Muscle of leg (tissue), 11 donors: ENCODE measurements around the gene PIMREG. TPM values are rescaled to one million over a fixed set of nuclear protein-coding genes. Genes with fewer than 3 reads are reported as not detected.
A peak's percentile ranks its signal among the peaks of the same experiment; 100 is the strongest.

Experiments
- DNase-seq: peaks from one replicate; pipeline ENCODE4 v3.0.0; 2013
- H3K27ac ChIP-seq: one replicate; pipeline ENCODE4 v1.5.1; 2013; ENCODE audit warnings: mild to moderate bottlenecking, low read length, control low read depth
- H3K27me3 ChIP-seq: one replicate; pipeline ENCODE4 v1.6.1; 2013; ENCODE audit warnings: low read length; ENCODE audit not compliant: control insufficient read depth, insufficient read depth
- H3K36me3 ChIP-seq: one replicate; pipeline ENCODE4 v1.6.1; 2013; ENCODE audit warnings: low read length; ENCODE audit not compliant: control insufficient read depth, insufficient read depth
- H3K4me1 ChIP-seq: one replicate; pipeline ENCODE4 v1.6.1; 2013; ENCODE audit warnings: low read length; ENCODE audit not compliant: control insufficient read depth, insufficient read depth
- H3K4me3 ChIP-seq: one replicate; pipeline ENCODE4 v1.5.1; 2013; ENCODE audit warnings: low read length, control low read depth
- H3K9me3 ChIP-seq: replicated peaks from 2 replicates; pipeline ENCODE4 v1.6.1; 2013; ENCODE audit warnings: low read depth, low read length; ENCODE audit not compliant: control insufficient read depth
- WGBS: methylation state at CpG from one replicate; pipeline ENCODE4 v1.1.5; 2013; ENCODE audit warnings: missing lambda C conversion rate; ENCODE audit not compliant: insufficient coverage; 5-methylcytosine and 5-hydroxymethylcytosine counted together
- polyA plus RNA-seq, 8 donors: library from polyadenylated mRNA; unstranded; fragments of 120-200 nt; gene quantifications; one replicate each; pipeline versions ENCODE4 v1.2.1 to v1.2.3, GENCODE V29; 2013; ENCODE audit warnings: inconsistent platforms in 1 of 8, low replicate concordance in 1 of 8; ENCODE audit not compliant: insufficient read length in 8 of 8, insufficient read depth in 1 of 8
- total RNA-seq: library from RNA; stranded (reverse); fragments of 120-200 nt; gene quantifications from one replicate; pipeline ENCODE4 v1.2.4, GENCODE V29; 2013

PIMREG gene
- total and polyA plus RNA-seq, 9 donors: 11.3 to 22.9 (median 19.0) TPM

DNA sequence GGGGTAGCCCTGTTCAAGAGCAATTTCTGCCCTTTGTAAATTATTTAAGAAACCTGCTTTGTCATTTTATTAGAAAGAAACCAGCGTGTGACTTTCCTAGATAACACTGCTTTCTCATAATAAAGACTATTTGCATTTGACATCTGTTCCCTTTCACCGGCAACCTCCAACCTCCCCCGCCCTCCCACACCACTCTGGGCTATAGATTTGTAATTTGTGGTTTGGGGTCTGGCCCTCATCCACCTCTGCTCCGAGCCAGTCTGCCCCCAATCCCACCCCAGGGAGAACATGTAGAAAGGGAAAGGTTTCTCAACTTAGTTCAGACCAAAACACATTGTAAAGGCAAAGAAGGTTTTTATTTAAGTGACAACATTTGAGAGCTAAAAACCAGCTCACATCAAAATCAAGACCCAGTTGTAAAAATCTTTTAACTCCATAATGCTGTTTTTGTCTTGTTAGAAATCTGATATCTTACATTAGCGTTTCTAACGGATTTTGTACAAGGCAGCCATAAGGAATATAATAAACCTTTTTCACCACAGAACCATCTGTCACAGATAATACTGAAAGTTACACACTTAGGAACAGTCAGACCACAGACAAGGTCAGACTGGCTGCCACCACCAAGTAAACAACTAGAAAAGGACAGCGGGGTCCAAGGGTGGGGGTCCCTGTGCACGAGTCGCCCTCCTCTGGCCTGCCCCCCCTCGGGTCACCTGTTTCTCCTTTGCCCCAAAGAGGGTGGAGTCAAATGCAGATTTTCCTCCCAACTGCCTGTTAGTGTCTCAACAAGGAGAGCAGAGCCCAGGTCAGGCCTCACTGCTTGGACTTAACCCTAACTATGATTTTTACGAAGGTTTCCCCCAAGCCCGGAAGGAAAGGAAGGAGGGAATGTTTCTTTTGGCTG, 6.9 kb downstream of the PIMREG start:
- whole genome bisulfite sequencing: 50% methylated on average over 4 of the region's 12 CpGs
- no peak for DNase-seq
- Histone ChIP-seq H3K9me3 (no peaks in the 10 kb centered on the region), H3K27ac (no peak overlapping the region), H3K36me3 (peaks cover 24% of the 10 kb centered on the region), H3K4me3 (no peak overlapping the region), H3K4me1 (peaks cover 25% of the 10 kb centered on the region), H3K27me3 (peaks cover 6% of the 10 kb centered on the region)

DNA sequence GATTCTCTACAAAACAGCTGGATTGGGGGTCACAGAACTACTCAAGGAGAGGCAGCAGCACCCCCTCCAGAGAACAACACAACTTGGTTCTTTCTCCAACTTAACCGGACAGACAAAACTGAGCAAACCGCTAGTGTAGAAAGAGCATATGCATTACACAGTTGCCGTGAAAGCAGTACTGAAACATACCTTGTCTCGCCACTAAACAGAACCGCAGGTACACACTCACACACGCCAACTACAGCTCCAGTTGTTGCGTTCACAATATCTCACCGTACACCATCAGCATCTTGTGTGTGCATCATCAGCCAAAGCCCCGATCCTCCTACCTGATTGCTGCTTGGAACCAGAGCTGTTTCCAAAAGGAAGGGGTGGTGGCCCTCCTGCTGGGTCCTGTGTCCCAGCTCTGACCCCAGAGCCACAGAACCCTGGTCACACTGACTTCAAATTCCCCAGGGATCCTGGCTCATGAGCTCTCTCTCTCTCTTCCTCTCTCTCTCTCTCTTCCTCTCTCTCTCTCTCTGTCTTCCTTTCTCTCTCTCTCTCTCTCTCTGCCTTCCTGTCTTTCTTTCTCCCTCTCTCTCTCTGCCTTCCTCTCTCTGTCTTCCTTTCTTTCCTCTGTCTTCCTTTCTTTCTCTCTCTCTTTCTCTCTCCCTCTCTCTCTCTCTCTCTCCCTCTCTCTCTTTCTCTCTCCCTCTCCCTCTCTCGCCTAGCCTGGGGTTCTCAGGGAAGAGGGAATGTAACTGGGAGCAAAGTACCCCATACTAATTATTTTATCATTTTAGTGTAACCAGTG, 8.4 kb downstream of the PIMREG start:
- DNase-seq: no peak
- 71% methylated on average over 9 of the region's 10 CpGs for WGBS
- Histone ChIP-seq H3K9me3 (no peaks in the 10 kb centered on the region), H3K27ac (no peak overlapping the region), H3K4me3 (no peak overlapping the region), H3K36me3 (peaks cover 17% of the 10 kb centered on the region), H3K27me3 (peaks cover 6% of the 10 kb centered on the region), H3K4me1 (peaks cover 25% of the 10 kb centered on the region)

- no peaks in the 10 kb centered on the region for H3K9me3 ChIP-seq
- no peak for DNase-seq
- H3K36me3 ChIP-seq: peaks cover 17% of the 10 kb centered on the region
- 69% methylated on average over 13 of the region's 14 CpGs for WGBS
- no peak overlapping the region for H3K27ac ChIP-seq
- no peak overlapping the region for H3K4me3 ChIP-seq
- H3K27me3 ChIP-seq: peaks cover 8% of the 10 kb centered on the region
- peaks cover 25% of the 10 kb centered on the region for H3K4me1 ChIP-seq
Measured at GRCh38 chr17:6453279-6454024, 9.2 kb downstream of the PIMREG start.

DNA sequence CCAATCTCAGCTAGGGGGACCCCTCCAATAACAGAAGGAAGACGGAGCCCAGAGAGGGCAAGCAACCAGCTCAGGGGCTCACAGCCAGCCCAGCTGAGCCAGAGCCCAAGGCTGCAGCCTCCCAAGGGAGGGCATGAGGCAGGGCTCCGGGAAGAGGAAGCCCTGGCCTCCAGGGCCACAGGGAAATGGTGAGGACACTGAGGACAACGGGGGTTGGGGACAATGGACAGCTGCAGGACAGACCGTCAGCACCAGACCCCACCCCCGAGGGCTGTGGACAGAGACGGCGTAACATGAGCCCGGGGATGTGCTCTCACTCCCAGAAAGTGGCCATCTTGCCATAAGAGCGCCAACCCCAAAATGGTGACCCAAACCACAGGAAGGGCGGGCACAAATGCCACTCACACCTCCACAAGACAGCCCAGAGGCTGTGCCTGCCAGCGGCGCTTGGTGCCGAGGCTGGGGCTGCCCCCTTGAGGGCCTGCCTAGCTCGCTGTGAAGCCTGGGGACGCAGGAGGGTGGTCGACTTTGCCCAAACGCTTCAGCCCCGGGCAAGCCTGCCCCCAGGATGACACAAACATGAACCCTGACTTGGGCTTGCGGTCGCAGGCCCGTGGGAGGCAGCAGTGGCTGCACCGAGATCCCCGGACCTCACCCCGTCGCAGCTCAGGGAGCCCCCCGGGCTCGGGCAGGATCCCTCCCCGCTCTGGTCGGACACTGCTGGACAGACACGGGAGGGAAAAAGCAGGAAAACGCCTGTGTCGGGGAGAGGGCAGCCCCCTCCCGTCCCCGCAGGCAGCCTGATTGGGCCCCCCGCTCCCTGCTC, 10.5 kb downstream of the PIMREG start:
- Histone ChIP-seq H3K4me1 (peaks cover 25% of the 10 kb centered on the region), H3K36me3 (peaks cover 5% of the 10 kb centered on the region), H3K4me3 (peak overlapping the region; percentile 25), H3K27me3 (peaks cover 12% of the 10 kb centered on the region), H3K9me3 (no peaks in the 10 kb centered on the region), H3K27ac (peak overlapping the region; percentile 7)
- 10% methylated on average over 35 of the region's 35 CpGs for WGBS
- no peak for DNase-seq

DNA sequence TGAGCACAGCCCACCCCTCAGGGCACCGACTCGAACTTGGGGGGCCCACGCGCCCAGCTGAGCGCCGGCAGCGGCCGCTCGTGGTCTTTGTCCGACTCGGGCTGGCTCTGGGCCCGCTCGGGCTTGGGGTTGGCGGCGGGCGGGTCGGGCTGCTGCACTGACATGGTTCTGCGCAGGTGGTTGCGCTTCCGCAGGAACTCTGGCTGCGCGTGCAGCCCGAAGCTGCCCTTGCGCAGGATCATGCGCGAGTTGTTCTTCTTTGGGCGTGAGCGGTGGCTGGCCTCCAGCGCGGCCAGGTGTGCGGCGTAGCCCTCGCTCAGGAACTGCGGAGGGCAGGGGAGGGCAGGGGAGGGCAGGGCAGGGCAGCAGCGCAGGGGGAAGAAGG, 11.1 kb downstream of the PIMREG start:
- Histone ChIP-seq H3K4me1 (peaks cover 19% of the 10 kb centered on the region), H3K27ac (no peak overlapping the region), H3K4me3 (peak overlapping the region; percentile 25), H3K27me3 (peaks cover 12% of the 10 kb centered on the region), H3K9me3 (no peaks in the 10 kb centered on the region), H3K36me3 (no peaks in the 10 kb centered on the region)
- WGBS: 0% methylated on average over 26 of the region's 35 CpGs
- peak; percentile 61 for DNase-seq

- no peak overlapping the region for H3K27ac ChIP-seq
- H3K4me1 ChIP-seq: peaks cover 13% of the 10 kb centered on the region
- no peaks in the 10 kb centered on the region for H3K36me3 ChIP-seq
- no peak for DNase-seq
- peaks cover 12% of the 10 kb centered on the region for H3K27me3 ChIP-seq
- H3K9me3 ChIP-seq: no peaks in the 10 kb centered on the region
- H3K4me3 ChIP-seq: no peak overlapping the region
- 79% methylated on average over 9 of the region's 9 CpGs for WGBS
Measured at GRCh38 chr17:6456321-6456720, 12.1 kb downstream of the PIMREG start.

DNA sequence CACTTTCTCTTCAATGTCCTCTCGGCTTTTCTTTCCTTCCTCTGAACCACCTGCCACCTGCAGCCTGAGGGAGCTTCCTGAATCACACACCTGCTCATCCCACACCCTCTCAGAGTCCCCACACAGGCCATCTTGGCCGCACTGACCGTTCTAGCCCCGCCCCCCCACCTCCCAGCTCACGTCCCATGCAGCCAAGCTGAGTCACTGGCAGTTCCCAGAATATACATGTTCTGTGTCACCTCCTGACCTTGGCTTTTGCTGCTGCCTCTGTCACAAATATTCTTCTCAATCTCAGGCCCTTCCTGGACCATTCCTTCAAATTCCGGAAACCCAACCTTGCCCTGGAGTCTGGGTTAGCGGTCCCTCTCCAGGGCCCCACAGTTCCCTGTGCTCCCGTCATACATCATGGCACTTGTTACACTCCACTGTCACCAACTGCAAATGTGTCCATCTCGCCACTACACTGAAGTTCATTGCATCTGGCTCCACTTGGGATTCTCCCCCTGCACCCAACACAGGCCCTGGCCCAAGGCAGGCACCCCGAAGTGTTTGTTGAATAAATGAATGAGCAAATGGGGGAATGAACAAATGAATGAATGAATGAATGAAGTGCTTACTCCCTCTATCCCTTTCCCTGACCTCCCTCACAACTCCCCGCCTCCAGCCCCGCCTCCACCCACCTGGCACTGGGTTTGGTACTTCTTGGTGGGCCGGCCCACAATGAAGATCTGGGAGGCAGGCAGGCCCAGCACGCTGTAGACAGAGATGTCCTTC, 12.8 kb downstream of the PIMREG start:
- Histone ChIP-seq H3K27ac (no peak overlapping the region), H3K27me3 (peaks cover 12% of the 10 kb centered on the region), H3K36me3 (no peaks in the 10 kb centered on the region), H3K9me3 (no peaks in the 10 kb centered on the region), H3K4me3 (no peak overlapping the region), H3K4me1 (peaks cover 13% of the 10 kb centered on the region)
- 54% methylated on average over 9 of the region's 14 CpGs for WGBS
- no peak for DNase-seq

DNA sequence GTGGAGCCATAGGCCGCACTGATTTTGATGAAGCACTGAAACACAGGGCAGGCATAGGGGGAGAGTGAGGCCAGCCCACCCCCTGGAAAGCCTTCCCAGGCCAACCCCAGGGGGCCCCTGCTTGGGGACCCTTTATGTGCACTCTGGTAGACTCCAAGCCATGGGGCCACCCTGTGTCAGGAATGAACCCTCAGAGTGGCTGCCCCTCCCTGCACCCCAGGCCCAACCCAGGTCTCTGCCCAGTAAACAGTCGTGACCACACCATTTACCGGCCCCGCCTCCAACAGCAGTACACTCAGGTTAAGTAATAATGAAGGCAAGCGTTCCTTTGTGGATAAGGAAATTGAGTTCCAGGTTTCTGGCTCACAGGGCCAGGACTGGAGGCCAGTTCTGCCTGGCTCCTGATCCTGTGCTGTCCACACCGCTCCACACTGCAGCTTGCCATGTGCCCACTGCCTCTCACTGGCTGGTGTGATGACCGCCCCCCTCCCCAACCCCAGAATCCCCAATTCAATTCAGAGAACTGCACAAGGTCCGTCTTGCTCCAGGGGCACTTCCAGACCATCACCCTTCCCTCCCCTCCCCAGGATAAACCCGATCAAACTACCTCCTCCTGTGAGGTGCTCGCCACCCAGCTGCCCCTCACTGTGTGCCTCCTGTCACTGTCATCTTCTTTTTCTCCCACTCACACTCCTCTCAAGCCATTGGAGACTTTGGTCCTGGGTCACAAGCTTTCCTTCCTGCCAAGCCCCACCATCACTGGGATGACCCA, 13.6 kb downstream of the PIMREG start:
- H3K9me3 ChIP-seq: no peaks in the 10 kb centered on the region
- peaks cover 13% of the 10 kb centered on the region for H3K4me1 ChIP-seq
- H3K27ac ChIP-seq: no peak overlapping the region
- 60% methylated on average over 6 of the region's 10 CpGs for WGBS
- peaks cover 12% of the 10 kb centered on the region for H3K27me3 ChIP-seq
- no peaks in the 10 kb centered on the region for H3K36me3 ChIP-seq
- no peak overlapping the region for H3K4me3 ChIP-seq
- DNase-seq: no peak
